Gastrocnemius medialis (tissue), 4 donors: ENCODE data around the gene BAHCC1.

Experiments used
- POLR2A ChIP-seq, 2 donors: fragments of 450-650 bp; IDR thresholded peaks; one replicate each; pipeline ENCODE4 v1.6.1; 2017; ENCODE audit warnings: antibody characterized with exemption in 2 of 2, mild to moderate bottlenecking in 2 of 2, moderate library complexity in 2 of 2
- TF ChIP-seq, protein P1 (sequence below), 5 experiments: fragments of 450-650 bp in 3 of 5; fragments of 200-600 bp in 2 of 5; sonication (generic) in 2 of 5; IDR thresholded peaks in 4 of 5; conservative IDR thresholded peaks in 1 of 5; 1 replicate in 4 of 5; 2 replicates in 1 of 5; pipeline ENCODE4 v1.5.1; 2016 to 2019; ENCODE audit warnings: antibody characterized with exemption in 5 of 5, mild to moderate bottlenecking in 3 of 5, moderate library complexity in 3 of 5

DNA sequence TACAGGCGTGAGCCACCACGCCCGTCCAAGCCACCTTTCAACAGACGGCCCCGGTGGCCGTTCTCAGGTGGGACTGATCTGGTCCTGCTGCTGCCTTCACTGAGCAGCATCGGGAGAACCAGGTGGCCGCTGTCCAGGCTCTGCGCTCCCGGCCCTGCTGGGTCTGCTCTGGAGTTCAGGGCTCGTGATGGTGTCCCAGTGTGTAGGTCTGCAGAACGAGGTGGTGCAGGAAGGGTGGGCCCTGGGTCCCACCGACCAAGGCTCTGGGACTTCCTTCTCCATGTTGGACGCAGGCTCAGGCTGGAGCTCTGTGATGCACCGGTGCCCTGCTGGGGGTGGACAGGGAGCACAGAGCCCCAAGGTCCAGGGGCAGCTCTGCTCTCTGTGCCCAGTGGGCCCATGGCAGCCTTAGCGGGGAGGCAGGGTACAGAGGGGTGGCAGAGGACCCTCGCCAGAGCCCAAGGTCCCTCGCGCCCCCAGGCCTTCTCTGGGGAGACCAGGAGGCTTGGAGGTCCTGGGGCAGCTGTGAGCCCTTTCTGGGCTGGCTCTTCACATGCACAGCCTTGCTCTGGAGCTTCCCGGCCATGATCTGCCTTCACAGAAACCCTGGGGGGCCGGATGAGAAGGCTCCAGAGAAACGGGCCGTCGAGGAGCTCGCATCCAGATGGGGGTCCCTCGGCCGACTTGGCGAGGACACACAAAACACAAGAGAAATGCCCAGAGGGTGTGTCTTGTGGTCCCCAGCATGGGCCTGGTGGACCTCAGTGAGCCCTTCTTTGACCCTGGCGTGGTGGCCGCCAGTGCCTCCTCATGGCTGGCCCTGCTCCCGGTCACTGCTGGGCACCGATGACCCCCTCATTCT, 26.9 kb upstream of the BAHCC1 start:
- TF ChIP-seq POLR2A (IDR thresholded peaks at IDR 0.05), result no peak
- TF ChIP-seq, protein P1, sequence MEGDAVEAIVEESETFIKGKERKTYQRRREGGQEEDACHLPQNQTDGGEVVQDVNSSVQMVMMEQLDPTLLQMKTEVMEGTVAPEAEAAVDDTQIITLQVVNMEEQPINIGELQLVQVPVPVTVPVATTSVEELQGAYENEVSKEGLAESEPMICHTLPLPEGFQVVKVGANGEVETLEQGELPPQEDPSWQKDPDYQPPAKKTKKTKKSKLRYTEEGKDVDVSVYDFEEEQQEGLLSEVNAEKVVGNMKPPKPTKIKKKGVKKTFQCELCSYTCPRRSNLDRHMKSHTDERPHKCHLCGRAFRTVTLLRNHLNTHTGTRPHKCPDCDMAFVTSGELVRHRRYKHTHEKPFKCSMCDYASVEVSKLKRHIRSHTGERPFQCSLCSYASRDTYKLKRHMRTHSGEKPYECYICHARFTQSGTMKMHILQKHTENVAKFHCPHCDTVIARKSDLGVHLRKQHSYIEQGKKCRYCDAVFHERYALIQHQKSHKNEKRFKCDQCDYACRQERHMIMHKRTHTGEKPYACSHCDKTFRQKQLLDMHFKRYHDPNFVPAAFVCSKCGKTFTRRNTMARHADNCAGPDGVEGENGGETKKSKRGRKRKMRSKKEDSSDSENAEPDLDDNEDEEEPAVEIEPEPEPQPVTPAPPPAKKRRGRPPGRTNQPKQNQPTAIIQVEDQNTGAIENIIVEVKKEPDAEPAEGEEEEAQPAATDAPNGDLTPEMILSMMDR (IDR thresholded peaks at IDR 0.05 in 4 of 5, conservative IDR thresholded peaks at IDR 0.05 in 1 of 5), result no peak
